DOHH2 (cell line): Measurements from ENCODE around the gene SPRN.

Source experiments
- H3F3A ChIP-seq: fragments of 200-600 bp; sonication (generic), shearing (Covaris generic); 2 replicates; pipeline ENCODE4 v1.6.0; 2016; ENCODE audit warnings: antibody characterized with exemption, mild to moderate bottlenecking; ENCODE audit not compliant: control insufficient read depth, insufficient read depth
- H3K27ac ChIP-seq: fragments of 200-600 bp; sonication (generic); 2 replicates; pipeline ENCODE4 v1.5.1; 2014; ENCODE audit warnings: low read depth, mild to moderate bottlenecking, low read length, moderate library complexity
- H3K27me3 ChIP-seq: fragments of 200-600 bp; sonication (generic); 2 replicates; pipeline ENCODE4 v1.6.1; 2014; ENCODE audit warnings: mild to moderate bottlenecking, low read length, mixed read lengths; ENCODE audit not compliant: control insufficient read depth
- H3K36me3 ChIP-seq: fragments of 200-600 bp; sonication (generic); 2 replicates; pipeline ENCODE4 v1.6.1; 2014; ENCODE audit warnings: mild to moderate bottlenecking, low read length, moderate library complexity, mixed read lengths; ENCODE audit not compliant: control insufficient read depth
- H3K4me1 ChIP-seq: fragments of 200-600 bp; sonication (generic); 2 replicates; pipeline ENCODE4 v1.6.1; 2014; ENCODE audit warnings: mild to moderate bottlenecking, low read length, mixed read lengths; ENCODE audit not compliant: control insufficient read depth
- H3K4me2 ChIP-seq: fragments of 200-600 bp; sonication (generic); 2 replicates; pipeline ENCODE4 v1.6.0; 2014; ENCODE audit warnings: mild to moderate bottlenecking, low read length, moderate library complexity
- H3K4me3 ChIP-seq: fragments of 200-600 bp; sonication (generic); 2 replicates; pipeline ENCODE4 v1.5.1; 2014; ENCODE audit warnings: mild to moderate bottlenecking, low read length, mixed read lengths
- H3K79me2 ChIP-seq: fragments of 200-600 bp; sonication (generic); 2 replicates; pipeline ENCODE4 v1.6.1; 2014; ENCODE audit warnings: mild to moderate bottlenecking, low read length, mixed read lengths; ENCODE audit not compliant: control insufficient read depth
- H3K9me2 ChIP-seq: fragments of 200-600 bp; sonication (generic); replicated peaks from 2 replicates; pipeline ENCODE4 v1.6.1; 2014; ENCODE audit warnings: mild to moderate bottlenecking, low read length, mixed read lengths; ENCODE audit not compliant: control insufficient read depth
- H3K9me3 ChIP-seq: fragments of 200-600 bp; sonication (generic); 2 replicates; pipeline ENCODE4 v1.6.1; 2014; ENCODE audit warnings: antibody characterized with exemption, low read length, mixed read lengths; ENCODE audit not compliant: control insufficient read depth, insufficient read depth
- H4K20me1 ChIP-seq: fragments of 200-600 bp; sonication (generic); 2 replicates; pipeline ENCODE4 v1.6.0; 2014; ENCODE audit warnings: low read depth, mild to moderate bottlenecking, antibody characterized with exemption, low read length, moderate library complexity; ENCODE audit not compliant: control insufficient read depth, insufficient read depth
- EZH2phosphoT487 ChIP-seq: fragments of 200-600 bp; sonication (generic); IDR thresholded peaks from 2 replicates; pipeline ENCODE4 v1.6.1; 2017; ENCODE audit warnings: borderline replicate concordance, mild to moderate bottlenecking, antibody characterized with exemption, low read length, moderate library complexity, mixed read lengths
- TF ChIP-seq, protein P1 (sequence below): fragments of 200-600 bp; sonication (generic); IDR thresholded peaks from one replicate; pipeline ENCODE4 v1.5.1; 2014; ENCODE audit warnings: antibody characterized with exemption, mild to moderate bottlenecking, low read depth, low read length; ENCODE audit not compliant: poor library complexity, severe bottlenecking

The SPRN gene

DNA sequence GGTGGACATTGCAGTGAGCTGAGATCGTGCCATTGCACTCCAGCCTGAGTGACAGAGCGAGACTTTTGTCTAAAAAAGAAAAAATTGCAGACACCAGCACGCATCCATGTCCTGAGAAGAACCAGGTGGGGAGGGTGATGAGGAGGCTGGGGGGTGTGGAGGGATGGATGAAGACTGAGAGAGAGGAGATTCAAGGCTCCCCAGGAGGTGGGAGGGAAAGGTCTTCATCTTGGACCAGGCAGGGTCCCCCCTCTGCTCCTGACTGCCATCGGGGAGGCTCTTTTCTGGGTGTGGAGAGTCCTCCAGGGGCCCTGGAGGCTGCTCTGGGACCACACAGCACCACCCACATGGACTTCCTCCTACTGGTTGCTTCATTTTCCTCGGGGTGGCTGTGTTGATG lies 30.8 kb upstream of the SPRN start:
- H4K20me1 ChIP-seq = no peaks in the 10 kb centered on the region
- H3K36me3 ChIP-seq = no peaks in the 10 kb centered on the region
- no peaks in the 10 kb centered on the region for H3K9me3 ChIP-seq
- no peaks in the 10 kb centered on the region for H3K79me2 ChIP-seq
- TF ChIP-seq, protein P1, sequence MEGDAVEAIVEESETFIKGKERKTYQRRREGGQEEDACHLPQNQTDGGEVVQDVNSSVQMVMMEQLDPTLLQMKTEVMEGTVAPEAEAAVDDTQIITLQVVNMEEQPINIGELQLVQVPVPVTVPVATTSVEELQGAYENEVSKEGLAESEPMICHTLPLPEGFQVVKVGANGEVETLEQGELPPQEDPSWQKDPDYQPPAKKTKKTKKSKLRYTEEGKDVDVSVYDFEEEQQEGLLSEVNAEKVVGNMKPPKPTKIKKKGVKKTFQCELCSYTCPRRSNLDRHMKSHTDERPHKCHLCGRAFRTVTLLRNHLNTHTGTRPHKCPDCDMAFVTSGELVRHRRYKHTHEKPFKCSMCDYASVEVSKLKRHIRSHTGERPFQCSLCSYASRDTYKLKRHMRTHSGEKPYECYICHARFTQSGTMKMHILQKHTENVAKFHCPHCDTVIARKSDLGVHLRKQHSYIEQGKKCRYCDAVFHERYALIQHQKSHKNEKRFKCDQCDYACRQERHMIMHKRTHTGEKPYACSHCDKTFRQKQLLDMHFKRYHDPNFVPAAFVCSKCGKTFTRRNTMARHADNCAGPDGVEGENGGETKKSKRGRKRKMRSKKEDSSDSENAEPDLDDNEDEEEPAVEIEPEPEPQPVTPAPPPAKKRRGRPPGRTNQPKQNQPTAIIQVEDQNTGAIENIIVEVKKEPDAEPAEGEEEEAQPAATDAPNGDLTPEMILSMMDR = no peak
- TF ChIP-seq EZH2phosphoT487 = no peak
- no peaks in the 10 kb centered on the region for H3K9me2 ChIP-seq
- no peaks in the 10 kb centered on the region for H3K27me3 ChIP-seq
- H3K4me2 ChIP-seq = no peak overlapping the region
- no peak overlapping the region for H3K27ac ChIP-seq
- no peak overlapping the region for H3K4me3 ChIP-seq
- H3F3A ChIP-seq = no peaks in the 10 kb centered on the region
- H3K4me1 ChIP-seq = no peaks in the 10 kb centered on the region

DNA sequence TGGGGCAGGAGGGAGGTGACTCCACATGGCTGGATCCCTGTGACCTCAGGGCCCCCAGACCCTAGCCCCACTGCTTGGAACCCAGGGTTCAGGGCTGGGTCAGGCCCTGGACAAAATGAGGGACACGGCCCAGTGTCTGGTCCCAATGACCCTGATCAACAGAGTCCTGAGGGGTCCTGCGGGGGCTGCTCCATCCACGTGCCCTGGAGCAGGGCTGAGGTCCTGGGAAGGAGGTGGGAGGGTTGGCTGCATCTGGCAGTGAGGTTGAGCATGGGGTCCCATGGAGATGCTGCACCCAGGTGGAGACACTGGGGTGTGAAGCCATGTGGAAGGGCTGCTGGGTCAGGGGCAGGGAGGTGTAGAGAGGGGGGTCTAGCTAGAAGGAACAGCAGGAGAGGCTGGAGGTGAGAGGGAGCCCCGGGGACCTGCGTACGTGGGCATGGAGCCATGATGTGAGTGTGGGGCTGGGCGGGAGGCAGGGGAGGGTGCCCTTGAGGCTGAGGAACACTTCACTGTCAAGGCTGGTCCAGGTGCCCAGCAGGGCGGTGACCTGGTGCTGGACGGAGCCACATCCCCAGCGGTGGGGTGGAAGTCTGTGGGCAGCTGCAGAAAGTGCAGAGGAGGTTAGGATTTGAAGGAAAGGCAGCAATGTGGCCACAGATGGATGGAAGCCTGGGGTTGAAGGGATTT lies 29.9 kb upstream of the SPRN start:
- Histone ChIP-seq H3K27ac (no peak overlapping the region), H3K36me3 (no peaks in the 10 kb centered on the region), H3K27me3 (no peaks in the 10 kb centered on the region), H3K4me1 (no peaks in the 10 kb centered on the region), H3K9me2 (no peaks in the 10 kb centered on the region), H4K20me1 (no peaks in the 10 kb centered on the region), H3K4me2 (no peak overlapping the region), H3K4me3 (no peak overlapping the region), H3K9me3 (no peaks in the 10 kb centered on the region), H3K79me2 (no peaks in the 10 kb centered on the region), H3F3A (no peaks in the 10 kb centered on the region)
- TF ChIP-seq, protein P1 = no peak
- TF ChIP-seq EZH2phosphoT487 = no peak

DNA sequence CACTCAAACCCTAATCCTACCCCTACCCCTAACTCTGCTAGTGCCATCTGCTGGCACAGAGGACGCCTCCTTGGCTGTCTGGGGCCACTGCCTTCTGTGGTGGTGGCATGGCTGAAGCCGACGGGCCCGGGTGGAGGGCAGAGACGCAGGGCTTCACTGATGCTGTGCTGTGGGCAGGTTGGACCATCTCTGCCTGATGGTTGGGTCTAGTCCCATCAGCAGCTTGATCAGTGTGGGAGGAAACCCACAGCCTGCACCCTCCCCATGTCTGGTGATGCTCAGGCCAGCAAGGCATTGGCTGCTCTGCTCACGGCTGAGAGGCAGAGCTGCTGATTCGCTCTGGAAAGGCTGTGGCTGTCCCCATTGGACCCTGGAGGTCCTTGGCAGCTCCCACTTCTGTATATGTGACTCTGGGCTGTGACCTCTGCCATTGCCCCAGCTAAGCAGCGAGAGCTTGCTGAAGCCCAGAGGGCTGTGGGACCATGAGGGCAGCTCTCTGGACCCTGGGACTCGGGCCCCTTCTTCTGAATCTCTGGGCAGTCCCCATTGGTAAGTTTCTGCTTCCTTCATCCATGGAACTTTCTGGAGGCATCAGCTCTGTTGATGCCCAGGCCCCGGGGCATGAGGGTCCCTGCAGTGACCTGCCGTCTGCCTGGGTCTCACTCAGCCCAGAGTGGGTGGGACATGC lies 29.2 kb upstream of the SPRN start, which contains the start of gene SCART1:
TSS of gene SCART1 (plus strand) at position 430 of the 688 bp plus-strand sequence. CDS start at position 483, 53 bp downstream.
- Histone ChIP-seq H3K4me2 (no peak within 1 kb of the TSS), H3K27me3 (no peaks in the 10 kb centered on the region), H3K4me3 (no peak within 1 kb of the TSS), H3K27ac (no peak within 1 kb of the TSS), H3K36me3 (no peaks in the 10 kb centered on the region), H3F3A (no peaks in the 10 kb centered on the region), H3K9me2 (no peaks in the 10 kb centered on the region), H3K4me1 (no peaks in the 10 kb centered on the region), H3K79me2 (no peaks in the 10 kb centered on the region), H3K9me3 (peaks cover 4% of the 10 kb centered on the region; the same call in 1 of the 2 replicates), H4K20me1 (no peaks in the 10 kb centered on the region)
- TF ChIP-seq, protein P1 = no peak
- no peak for TF ChIP-seq EZH2phosphoT487
